ENCODE measurements around the gene PSIP1.
"Not testable (repeated sequence)": the region's sequence is repeated elsewhere in the genome, so short reads cannot be mapped to it uniquely, and the experiment has no call there.

Gene PSIP1

GRCh38 chr9:15510789-15511575 lies at the start of gene PSIP1:
Gene PSIP1, minus strand, starts transcription at chr9:15510970. Its CDS starts 782 bp downstream, at chr9:15510188.
- peak; percentile 65 for DNase-seq (ENCODE audit: low read depth, low spot score)

DNA sequence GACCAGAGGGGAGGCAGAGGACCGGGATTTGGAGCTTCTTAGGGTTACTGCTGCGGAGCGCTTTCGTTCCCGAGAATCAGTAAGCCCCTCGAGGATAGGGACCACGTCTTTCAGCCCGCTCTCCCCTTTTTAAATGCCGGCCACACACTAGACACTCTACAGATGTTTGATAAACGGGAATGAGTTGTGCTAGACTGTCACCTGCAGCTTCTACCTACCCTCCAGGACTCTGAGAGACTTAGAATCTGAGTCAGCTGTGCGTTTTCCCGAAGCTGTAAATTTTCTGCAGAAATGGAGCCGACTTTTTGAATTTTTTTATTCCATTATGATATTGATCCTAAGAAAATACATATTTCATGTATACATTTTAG lies 42.7 kb upstream of the PSIP1 start:
- no peak for DNase-seq (ENCODE audit: low read depth, low spot score)

DNA sequence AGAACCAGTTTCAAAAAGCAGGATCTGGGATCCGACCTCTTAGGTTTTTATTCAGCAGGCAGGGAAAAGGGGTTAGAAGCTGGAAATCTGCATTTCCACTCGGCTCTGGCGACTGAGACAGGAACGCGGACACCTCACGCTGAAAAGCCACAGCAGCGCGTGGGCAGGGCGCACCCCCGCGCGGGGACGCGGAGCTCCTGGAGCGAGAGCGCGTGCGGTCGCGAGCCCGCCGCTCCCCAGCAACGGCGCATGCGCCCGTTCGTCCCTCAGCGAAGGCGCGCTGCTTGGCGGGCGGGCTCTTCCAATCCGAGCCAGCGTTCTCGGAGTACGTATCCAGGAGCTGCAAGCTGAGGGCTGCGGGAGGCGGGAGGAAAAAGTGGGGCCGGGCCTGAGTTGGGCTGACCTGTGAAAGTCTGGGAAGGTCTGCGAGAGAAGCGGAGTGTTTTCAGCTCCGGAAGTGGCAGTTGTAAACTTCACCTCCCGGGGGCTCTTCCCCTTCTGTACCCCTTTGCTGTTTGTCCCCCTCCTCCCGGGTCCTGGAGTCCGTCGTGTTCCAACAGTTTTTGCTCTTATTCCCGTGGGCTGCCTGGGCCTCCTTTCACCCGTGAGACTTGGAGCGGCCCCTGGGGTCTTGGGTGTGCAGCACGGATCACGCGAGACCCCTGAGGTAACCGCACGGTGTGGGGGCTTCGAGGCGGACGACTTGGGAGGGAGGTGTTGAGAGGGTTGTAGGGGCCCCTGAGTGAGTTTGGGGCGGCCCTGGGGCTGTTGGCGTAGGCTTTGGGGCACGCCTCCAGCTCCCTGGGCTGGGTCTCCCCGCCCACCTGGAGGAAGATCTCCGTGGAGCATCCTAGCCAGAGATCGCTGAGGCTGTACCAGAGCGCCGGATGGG lies 42.1 kb upstream of the PSIP1 start, which contains the start of gene CCDC171:
Gene CCDC171, plus strand, starts transcription at position 408 of the 892 bp plus-strand sequence. CDS start 11,046 bp downstream, outside the sequence.
- peak; percentile 63 for DNase-seq (ENCODE audit: low read depth, low spot score)

- DNase-seq (ENCODE audit: low read depth, low spot score): no peak
These were observed 38.8 kb upstream of the PSIP1 start for GRCh38 chr9:15549611-15550010.

DNA sequence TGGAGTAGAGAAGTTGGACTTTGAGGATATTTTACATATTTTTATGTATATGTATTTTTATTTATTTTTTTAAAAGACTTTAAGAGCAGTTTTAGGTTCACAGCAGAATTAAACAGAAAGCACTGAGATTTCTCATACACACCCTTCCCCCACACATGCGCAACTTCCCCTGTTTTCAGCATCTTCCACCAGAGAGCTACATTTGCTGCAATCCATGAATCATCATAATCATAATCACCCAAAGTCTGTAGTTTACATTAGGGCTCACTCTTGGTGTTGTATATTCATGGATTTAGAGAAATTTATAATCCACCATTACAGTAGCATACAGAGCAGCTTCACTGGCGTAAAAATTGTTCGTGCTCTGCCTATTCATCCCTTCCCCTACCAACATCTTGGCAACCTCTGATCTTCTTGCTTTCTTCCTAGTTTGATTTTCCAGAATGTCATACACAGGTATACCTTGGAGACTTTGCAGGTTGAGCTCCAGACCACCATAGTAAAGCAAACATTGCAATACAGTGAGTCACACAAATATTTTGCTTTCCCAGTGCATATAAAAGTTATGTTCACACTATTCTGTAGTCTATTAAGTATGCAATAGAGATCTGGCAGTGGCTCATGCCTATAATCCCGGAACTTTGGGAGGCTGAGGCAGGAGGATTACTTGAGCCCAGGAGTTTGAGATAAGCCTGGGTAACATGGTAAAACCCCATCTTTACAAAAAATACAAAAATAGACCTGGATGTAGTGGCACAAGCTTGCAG lies 32.5 kb upstream of the PSIP1 start:
- no peak for DNase-seq (ENCODE audit: low read depth, low spot score)

- no peak for DNase-seq (ENCODE audit: low read depth, low spot score)
These were observed 31.9 kb upstream of the PSIP1 start for GRCh38 chr9:15542624-15543023.

DNA sequence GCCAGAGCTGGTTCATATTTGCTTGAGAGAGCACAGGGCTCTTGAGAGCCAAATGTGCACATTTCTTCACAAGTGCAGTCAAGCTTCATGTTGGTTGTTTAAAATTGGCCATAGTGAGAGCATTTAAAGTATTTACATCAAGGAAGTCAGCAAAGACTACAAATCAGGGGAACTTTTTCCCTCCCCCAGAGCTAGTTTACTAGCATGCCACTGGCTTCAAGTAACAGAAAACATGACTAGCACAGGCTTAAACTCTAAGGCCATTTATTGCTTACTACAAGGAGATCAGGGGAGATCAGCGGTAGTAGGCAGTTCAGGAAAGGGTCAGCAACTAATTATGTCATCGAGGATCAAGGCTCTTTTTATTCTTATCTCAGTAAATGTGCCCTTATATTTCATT lies 31.1 kb upstream of the PSIP1 start:
- DNase-seq (ENCODE audit: low read depth, low spot score): no peak

- DNase-seq (ENCODE audit: low read depth, low spot score): no peak
These were observed 20.6 kb upstream of the PSIP1 start for GRCh38 chr9:15531380-15531779.

GRCh38 chr9:15529566-15530324 lies 19.0 kb upstream of the PSIP1 start:
- DNase-seq (ENCODE audit: low read depth, low spot score): no peak

GRCh38 chr9:15527035-15527434 lies 16.3 kb upstream of the PSIP1 start:
- DNase-seq (ENCODE audit: low read depth, low spot score): not testable (repeated sequence)

GRCh38 chr9:15525958-15526357 lies 15.2 kb upstream of the PSIP1 start:
- DNase-seq (ENCODE audit: low read depth, low spot score): no peak

DNA sequence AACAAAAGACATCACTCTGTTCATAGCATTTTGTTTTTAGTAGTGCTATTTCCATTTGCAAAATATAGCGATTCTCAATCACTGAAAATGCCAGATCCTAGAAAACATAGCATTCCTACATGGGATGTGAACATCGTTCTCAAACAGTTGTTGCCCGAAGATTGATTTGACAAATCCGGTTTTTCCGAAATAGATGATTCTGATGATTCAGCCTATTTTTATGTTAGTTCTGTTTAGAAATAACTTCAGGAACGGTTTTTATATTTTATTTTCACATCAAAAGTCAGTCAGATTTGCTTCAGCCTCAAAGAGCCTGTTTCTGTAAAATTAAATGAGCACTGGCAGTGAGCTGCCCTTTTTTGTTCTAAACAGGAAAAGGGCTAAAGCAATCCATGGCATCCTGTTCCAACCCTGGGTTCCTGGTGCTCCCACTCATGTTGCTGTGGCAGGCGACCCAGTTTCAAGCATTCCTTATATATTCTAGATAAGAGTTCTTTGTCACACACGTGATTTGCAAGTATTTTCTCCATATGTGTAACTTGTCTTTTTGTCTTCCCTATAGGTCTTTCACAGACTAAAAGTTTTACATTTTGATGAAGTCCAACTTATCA lies 14.2 kb upstream of the PSIP1 start:
- no peak for DNase-seq (ENCODE audit: low read depth, low spot score)

- DNase-seq (ENCODE audit: low read depth, low spot score): no peak
These were observed 11.5 kb upstream of the PSIP1 start for GRCh38 chr9:15522130-15522755.

- no peak for DNase-seq (ENCODE audit: low read depth, low spot score)
These were observed 10.5 kb upstream of the PSIP1 start for GRCh38 chr9:15521254-15521653.

DNA sequence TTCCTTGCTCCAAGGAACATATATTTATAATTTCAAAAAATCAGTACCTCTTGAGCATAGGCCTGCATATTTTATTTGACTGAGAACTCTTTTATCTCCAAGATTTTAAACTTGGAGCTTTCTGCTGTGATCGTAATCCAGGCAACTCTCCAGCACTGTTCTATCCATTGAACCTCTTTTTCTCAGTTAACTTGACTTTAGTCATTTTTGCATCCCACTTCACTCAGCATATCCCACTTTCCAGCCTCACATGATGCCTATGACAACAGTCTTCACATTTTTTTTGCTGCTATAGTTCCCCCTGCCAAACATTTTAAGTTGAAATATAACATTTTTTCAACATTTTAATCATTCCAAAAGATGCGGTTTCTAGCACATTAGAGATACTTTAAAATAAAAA lies 9.1 kb upstream of the PSIP1 start:
- DNase-seq (ENCODE audit: low read depth, low spot score): no peak

- no peak for DNase-seq (ENCODE audit: low read depth, low spot score)
These were observed 2.6 kb upstream of the PSIP1 start for GRCh38 chr9:15513335-15513734.

- DNase-seq (ENCODE audit: low read depth, low spot score): no peak
These were observed 2.1 kb upstream of the PSIP1 start for GRCh38 chr9:15512889-15513288.

- no peak for DNase-seq (ENCODE audit: low read depth, low spot score)
These were observed 1.4 kb upstream of the PSIP1 start for GRCh38 chr9:15512204-15512603.

DNA sequence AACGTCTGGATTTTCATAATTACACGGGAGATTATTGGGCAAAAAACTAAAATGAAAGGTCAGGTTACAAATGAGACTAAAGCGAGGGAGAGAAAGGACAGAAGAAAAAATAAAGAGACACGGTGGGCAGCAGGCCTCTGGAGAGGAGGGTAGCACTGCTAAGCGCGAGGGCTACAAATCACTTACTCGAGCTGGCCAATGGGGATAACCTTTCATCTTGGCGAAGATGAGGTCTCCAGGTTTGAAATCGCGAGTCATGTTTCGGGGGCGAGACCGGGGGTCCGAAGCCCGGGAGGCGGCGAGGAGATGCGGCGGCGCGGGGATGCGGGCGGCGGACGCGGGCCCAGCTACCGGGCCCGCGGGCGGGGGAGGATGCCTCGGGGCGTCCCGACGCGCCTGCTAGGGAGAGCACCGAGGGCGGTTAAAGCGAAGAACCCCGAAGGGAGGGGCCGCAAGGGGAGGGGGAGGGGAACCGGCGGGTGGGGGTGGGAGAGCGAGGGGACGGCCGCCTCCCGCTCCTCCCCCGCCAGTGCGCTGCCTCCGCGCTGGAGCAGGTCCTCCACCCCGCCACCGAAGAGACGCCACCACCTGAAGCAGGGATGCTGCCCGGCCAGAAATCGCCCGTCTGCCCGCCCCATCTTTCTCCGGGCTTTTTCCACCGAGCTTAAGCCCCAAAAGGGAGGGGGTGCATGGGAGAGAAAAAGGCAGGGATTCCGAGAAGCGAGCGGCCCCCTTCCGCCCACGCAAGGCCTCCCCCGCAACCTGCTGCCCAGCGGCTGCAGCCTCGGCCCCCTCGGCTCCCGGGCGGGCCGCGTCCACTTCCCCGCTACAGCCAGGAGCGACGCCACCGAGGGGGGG lies 610 bp downstream of the PSIP1 start:
- peak; percentile 17 for DNase-seq (ENCODE audit: low read depth, low spot score)

All from activated naive CD8-positive, alpha-beta T cell treated with anti-CD3 and anti-CD28 coated beads, Interleukin-2, amount 50 U/mL, for 16 hours (primary cell).